ENCODE measurements around the gene SLIT3.

DNA sequence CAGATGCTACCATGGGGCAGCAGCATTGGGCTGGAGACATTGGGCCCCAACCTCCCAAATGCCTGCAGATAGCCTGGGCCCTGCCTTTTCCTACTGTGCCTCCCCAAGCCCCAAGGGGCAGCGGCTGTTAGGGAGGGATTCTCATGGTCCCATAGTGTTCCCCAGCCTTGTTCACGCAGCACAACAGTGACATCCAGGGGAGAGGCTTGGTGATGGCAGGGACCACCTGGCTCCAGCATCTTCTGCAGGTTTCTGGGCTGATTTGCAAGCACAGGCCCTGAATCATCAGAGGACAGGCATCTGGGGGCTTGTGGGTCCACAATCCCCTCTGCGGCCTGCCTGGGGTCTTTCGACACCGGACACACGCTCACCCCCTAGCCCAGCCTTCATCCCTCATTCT, 354.6 kb downstream of the SLIT3 start:
- TF ChIP-seq GATA2 (IDR thresholded peaks at IDR 0.05; ENCODE audit: low read depth, low read length) = no peak
- TF ChIP-seq GATA3 (IDR thresholded peaks at IDR 0.05; ENCODE audit: low read depth, low read length) = no peak

Measured in SH-SY5Y (cell line).